HG03571 (cell line): ENCODE data around the gene USP34.
"Not testable (repeated sequence)": the region's sequence is repeated elsewhere in the genome, so short reads cannot be mapped to it uniquely, and the experiment has no call there.

ENCODE experiments used
- ATAC-seq: cut with Tn5 transposase; IDR thresholded peaks from one replicate; pipeline ENCODE4 v1.9.1; 2021; ENCODE audit not compliant: unreplicated experiment

Gene USP34

GRCh38 chr2:61162721-61163120 is 308.2 kb downstream of the USP34 start:
- no peak for ATAC-seq

GRCh38 chr2:61161888-61162287 is 309.0 kb downstream of the USP34 start, which contains the start of gene C2orf74:
Gene C2orf74 (plus strand): TSS chr2:61162188. CDS start chr2:61162515, 327 bp downstream.
- no peak for ATAC-seq

GRCh38 chr2:61158356-61158955 is 312.4 kb downstream of the USP34 start:
- no peak for ATAC-seq

GRCh38 chr2:61157371-61158003 is 313.4 kb downstream of the USP34 start:
- ATAC-seq = no peak

- no peak for ATAC-seq
Measured at GRCh38 chr2:61151436-61151835, 319.5 kb downstream of the USP34 start.

GRCh38 chr2:61149074-61149473 is 321.8 kb downstream of the USP34 start:
- ATAC-seq = no peak

- not testable (repeated sequence) for ATAC-seq
Measured at GRCh38 chr2:61148091-61148490, 322.8 kb downstream of the USP34 start.

GRCh38 chr2:61145990-61146389 is 324.9 kb downstream of the USP34 start:
- ATAC-seq = no peak

- ATAC-seq = peak; percentile 83
Measured at GRCh38 chr2:61144697-61145268, 326.1 kb downstream of the USP34 start.

- ATAC-seq = no peak
Measured at GRCh38 chr2:61141151-61141550, 329.7 kb downstream of the USP34 start.

- no peak for ATAC-seq
Measured at GRCh38 chr2:61138859-61139258, 332.0 kb downstream of the USP34 start.
